Measurements from ENCODE around the gene KNDC1. TPM values are rescaled to one million over a fixed set of nuclear protein-coding genes. Genes with fewer than 3 reads are reported as not detected.

The KNDC1 gene
- total RNA-seq, 2 donors from 2014 or later, result 0.19 to 0.26 TPM

DNA sequence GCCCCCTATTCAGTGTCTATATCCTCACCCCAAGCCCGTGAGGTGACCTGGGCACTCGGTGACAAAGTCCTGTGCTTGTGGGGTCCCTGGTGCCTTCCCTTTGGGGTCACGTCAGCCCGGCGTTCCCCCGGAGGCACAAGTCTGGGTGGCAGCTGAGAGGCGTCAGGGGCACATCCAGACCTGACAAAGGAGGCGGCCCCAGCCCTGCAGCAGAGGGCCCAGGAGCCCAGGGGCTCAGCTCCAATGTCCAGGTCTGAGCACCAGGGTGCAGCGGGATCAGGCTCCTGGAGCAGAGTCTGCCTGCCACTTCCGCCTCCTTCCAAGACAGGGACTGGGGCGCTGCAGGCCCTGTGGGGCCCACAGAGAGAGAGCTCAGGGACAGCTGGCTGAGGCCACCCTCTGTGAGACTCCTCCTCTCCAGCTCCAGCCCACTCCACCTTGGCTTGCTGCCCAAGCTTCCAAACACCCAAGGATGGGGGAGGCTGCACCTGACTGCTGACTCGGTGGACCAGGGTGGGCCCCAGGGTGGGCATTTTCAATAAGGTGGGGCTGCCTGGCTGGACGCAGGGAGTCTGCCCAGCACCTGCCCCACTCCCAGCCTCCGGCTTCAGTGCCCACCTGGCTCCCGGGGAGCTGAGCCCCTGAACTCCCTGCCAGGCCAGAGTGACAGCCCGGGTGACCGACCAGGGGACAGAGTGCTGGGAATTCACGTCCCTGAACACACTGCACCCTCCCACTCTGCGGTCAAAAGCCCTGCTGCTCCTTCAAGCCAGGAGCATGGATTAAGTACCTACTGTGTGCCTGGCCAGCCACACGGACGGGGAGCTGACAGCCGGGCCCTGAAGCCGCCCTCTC lies 1.0 kb upstream of the KNDC1 start:
- H3K27me3 Mint-ChIP-seq, result peaks cover 4% of the 10 kb centered on the region
- ATAC-seq (replicated peaks), result no peak
- no peaks in the 10 kb centered on the region for H3K4me1 Mint-ChIP-seq
- H3K27ac Mint-ChIP-seq, result no peak overlapping the region
- no peak overlapping the region for H3K4me3 Mint-ChIP-seq
- no peaks in the 10 kb centered on the region for H3K36me3 Mint-ChIP-seq (ENCODE audit: low read depth)
- H3K9me3 Mint-ChIP-seq, result no peaks in the 10 kb centered on the region

- no peak overlapping the region for H3K27ac Mint-ChIP-seq
- no peaks in the 10 kb centered on the region for H3K4me1 Mint-ChIP-seq
- H3K36me3 Mint-ChIP-seq (ENCODE audit: low read depth), result no peaks in the 10 kb centered on the region
- H3K9me3 Mint-ChIP-seq, result no peaks in the 10 kb centered on the region
- H3K27me3 Mint-ChIP-seq, result peaks cover 4% of the 10 kb centered on the region
- no peak for ATAC-seq (replicated peaks)
- no peak overlapping the region for H3K4me3 Mint-ChIP-seq
These were observed 439 bp upstream of the KNDC1 start for GRCh38 chr10:133159611-133159949.

DNA sequence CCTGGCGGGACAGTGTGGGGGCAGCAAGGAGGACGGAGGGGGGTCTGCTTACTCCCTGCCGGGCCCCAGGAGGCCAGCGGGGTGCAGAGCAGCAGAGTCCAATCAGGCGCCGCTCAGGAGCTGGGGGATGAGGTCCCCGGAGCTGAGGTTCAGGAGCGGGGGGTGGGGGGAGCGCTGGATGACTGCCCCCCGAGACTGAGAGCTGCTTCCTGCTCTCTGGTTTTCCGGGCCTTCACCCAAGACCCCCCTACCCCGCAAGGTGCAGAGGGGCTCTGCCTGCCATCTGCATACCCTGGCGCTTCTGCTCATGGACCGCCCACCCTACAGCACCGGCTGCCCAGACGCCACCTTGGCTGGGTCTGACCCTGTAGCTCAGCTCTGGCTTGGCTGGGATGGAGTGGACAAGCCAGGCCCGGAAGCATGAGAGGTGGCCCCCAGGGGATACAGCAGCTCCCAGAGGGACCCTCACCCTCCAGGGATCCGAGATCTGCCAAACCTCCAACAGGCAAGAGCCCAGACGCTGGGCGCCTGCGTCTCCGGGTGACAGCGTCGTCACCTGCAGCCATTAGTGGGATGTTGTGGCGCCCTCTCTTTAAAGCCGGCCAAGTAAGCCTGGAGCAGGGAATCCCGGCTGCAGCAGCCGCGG lies 930 bp downstream of the KNDC1 start:
- H3K36me3 Mint-ChIP-seq (ENCODE audit: low read depth), result no peaks in the 10 kb centered on the region
- ATAC-seq (replicated peaks), result no peak
- no peaks in the 10 kb centered on the region for H3K9me3 Mint-ChIP-seq
- peak overlapping the region; percentile 21 for H3K4me3 Mint-ChIP-seq
- H3K27ac Mint-ChIP-seq, result no peak overlapping the region
- peaks cover 4% of the 10 kb centered on the region for H3K27me3 Mint-ChIP-seq
- no peaks in the 10 kb centered on the region for H3K4me1 Mint-ChIP-seq

- no peak for ATAC-seq (replicated peaks)
- no peak overlapping the region for H3K27ac Mint-ChIP-seq
- H3K4me3 Mint-ChIP-seq, result peak overlapping the region; percentile 21
- no peaks in the 10 kb centered on the region for H3K4me1 Mint-ChIP-seq
- H3K36me3 Mint-ChIP-seq (ENCODE audit: low read depth), result no peaks in the 10 kb centered on the region
- H3K27me3 Mint-ChIP-seq, result peaks cover 4% of the 10 kb centered on the region
- H3K9me3 Mint-ChIP-seq, result no peaks in the 10 kb centered on the region
These were observed 1.6 kb downstream of the KNDC1 start for GRCh38 chr10:133161486-133162109.

- Mint-ChIP-seq H3K27ac (no peak overlapping the region), H3K4me1 (no peaks in the 10 kb centered on the region), H3K4me3 (no peak overlapping the region), H3K36me3 (ENCODE audit: low read depth) (no peaks in the 10 kb centered on the region), H3K9me3 (no peaks in the 10 kb centered on the region), H3K27me3 (peaks cover 4% of the 10 kb centered on the region)
- no peak for ATAC-seq (replicated peaks)
These were observed 2.3 kb downstream of the KNDC1 start for GRCh38 chr10:133162178-133162909.

DNA sequence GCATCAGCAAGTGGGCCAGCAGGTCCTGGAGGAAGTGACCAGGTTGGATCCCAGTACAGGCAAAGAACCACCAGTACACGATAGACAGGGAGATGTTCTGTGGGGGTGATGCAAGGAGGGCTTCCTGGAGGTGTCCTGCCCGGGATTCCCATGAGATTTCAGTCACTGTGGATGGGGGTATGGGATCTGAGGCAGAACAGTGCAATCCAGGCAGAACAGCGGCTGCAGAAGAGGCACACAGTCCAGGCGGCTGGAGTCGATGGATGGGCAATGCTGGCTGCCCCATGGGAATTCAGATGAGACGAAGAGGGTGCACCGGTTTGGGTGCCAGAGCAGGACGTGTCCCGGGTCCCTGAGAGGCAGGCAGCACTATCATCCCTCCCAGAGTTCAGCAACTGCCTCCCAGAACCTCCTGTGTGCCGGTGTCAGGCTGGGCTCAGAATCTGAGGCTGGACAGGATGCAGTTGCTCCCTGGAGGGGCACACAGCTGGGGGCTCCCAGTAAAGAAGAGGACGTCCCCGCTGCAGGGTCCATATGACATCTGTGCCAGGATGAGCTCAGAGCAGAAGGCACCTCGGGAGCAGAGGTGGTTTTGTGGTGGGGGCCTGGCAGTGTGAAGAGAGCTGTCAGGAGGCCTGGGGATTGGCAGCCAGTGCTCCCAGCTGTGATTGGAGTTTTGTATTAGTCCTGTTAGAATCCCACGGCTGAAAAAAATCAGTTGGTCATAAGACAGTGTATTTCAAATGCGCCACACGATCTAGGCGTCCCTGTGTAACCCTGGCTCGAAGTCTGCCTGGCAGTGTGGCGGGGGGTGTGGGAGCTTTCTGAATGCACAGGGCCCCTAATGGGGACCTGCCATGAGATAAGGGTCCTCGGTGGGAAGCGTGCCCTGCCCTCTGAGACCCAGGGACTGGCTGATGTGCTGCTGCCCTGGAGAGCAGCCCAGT lies 3.2 kb downstream of the KNDC1 start:
- Mint-ChIP-seq H3K36me3 (ENCODE audit: low read depth) (no peaks in the 10 kb centered on the region), H3K4me1 (no peaks in the 10 kb centered on the region), H3K27ac (no peak overlapping the region), H3K4me3 (no peak overlapping the region), H3K27me3 (peaks cover 4% of the 10 kb centered on the region), H3K9me3 (no peaks in the 10 kb centered on the region)
- ATAC-seq (replicated peaks), result no peak

GRCh38 chr10:133163889-133164815 lies 4.1 kb downstream of the KNDC1 start:
- Mint-ChIP-seq H3K36me3 (ENCODE audit: low read depth) (no peaks in the 10 kb centered on the region), H3K27ac (no peak overlapping the region), H3K9me3 (no peaks in the 10 kb centered on the region), H3K4me1 (no peaks in the 10 kb centered on the region), H3K4me3 (no peak overlapping the region), H3K27me3 (peaks cover 4% of the 10 kb centered on the region)
- ATAC-seq (replicated peaks), result no peak

DNA sequence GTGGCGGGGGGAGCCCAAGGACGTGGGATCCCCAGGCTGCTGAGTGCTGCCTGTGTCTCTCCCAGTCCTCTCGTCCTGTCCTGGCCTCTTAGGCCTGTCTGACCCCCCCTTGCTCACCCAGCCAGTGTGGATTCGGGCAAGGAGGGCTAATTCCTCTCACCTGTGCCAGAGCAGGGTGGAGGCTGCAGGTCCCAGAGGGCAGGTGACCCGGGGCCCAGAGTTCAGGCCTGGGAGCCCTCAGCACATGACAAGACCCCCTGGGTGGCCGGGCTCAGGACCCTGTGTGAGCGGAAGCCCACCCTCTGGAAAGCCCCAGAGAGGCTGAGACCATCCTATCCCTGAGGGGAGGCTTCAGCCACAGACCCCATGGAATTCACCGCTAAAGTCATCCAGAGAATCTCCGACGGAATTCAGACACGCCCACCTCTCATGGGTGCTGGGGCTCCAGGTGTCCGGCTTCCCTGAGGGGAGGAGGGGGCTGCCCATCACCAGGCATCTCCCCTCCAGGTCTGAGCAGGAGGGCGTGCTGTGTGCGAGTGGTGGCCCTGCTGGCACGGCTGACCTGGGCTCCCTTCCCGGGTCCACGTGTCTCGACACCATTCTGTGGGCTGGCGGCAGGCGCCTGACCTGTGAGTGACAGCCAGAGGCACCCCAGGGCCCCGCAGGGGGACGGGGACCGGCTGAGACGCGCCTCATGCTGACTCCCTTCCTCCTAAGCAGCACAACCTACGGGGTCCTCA lies 5.0 kb downstream of the KNDC1 start:
- Mint-ChIP-seq H3K27ac (no peak overlapping the region), H3K4me3 (no peak overlapping the region), H3K9me3 (no peaks in the 10 kb centered on the region), H3K27me3 (peaks cover 4% of the 10 kb centered on the region), H3K4me1 (no peaks in the 10 kb centered on the region), H3K36me3 (ENCODE audit: low read depth) (no peaks in the 10 kb centered on the region)
- ATAC-seq (replicated peaks), result no peak

DNA sequence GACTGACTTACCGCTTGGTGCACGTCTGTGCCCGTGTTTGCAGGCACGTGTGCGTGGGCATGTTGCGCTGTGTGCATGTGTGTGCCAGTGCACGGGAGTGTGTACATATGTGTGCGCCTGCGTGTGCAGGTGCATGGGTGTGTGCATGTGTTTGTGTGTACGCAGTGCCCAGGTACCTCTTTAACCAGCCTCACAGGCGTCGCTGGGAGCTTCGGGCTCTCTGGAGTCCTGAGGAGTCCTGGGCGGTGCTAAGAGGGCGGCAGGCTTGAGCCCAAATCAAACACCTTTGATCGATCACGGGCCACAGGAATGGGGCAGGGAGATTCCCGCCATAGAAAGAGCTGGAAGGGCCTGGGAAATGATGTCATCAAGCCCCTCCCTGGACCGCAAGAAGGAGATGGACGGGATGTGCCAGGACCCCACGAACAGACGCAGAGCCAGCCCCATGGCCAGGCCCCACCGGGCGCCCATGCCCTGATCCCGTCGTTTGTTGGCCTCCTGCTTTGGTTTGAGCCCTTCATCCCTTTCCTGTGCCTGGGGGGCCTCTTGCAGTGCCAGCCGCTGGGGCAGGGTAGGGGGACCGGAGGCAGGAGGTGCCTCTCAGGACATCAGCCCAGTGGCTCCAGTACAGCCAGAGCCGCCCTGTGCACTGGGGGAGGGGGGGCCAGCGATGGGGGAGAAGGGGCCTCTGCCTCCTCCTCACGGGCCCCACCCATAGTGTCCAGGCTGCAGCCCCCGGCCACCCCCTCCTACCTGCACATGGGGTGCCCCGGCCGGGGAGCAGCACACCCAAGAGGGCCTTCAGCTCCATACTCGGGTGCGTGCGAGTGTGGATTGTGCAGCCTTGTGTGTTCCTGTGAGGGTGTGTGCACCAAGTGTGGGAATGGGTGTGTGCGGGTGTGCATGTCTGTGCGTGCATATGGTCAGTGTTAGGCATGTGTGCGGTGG lies 5.8 kb downstream of the KNDC1 start:
- H3K27me3 Mint-ChIP-seq, result peaks cover 4% of the 10 kb centered on the region
- H3K9me3 Mint-ChIP-seq, result no peaks in the 10 kb centered on the region
- H3K27ac Mint-ChIP-seq, result no peak overlapping the region
- no peak for ATAC-seq (replicated peaks)
- no peaks in the 10 kb centered on the region for H3K36me3 Mint-ChIP-seq (ENCODE audit: low read depth)
- no peaks in the 10 kb centered on the region for H3K4me1 Mint-ChIP-seq
- H3K4me3 Mint-ChIP-seq, result no peak overlapping the region

DNA sequence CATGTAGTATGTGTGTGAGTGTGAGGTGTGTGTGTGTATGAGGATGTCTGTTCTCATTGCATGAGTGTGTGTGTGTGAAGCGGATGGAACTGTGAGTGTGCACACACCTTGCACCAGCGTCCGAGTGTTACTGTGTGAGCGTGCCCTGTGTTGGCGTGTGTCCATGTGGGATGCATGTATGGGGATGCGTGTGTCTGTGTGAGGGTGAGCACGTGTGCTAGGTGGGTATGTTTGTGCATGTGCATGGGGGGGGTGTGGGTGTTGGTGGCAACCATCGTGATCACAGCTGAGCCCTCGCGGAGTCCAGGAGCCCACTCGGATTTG lies 6.4 kb downstream of the KNDC1 start:
- H3K27ac Mint-ChIP-seq, result no peak overlapping the region
- H3K36me3 Mint-ChIP-seq (ENCODE audit: low read depth), result no peaks in the 10 kb centered on the region
- peaks cover 4% of the 10 kb centered on the region for H3K27me3 Mint-ChIP-seq
- H3K9me3 Mint-ChIP-seq, result no peaks in the 10 kb centered on the region
- no peak overlapping the region for H3K4me3 Mint-ChIP-seq
- no peak for ATAC-seq (replicated peaks)
- H3K4me1 Mint-ChIP-seq, result no peaks in the 10 kb centered on the region

- Mint-ChIP-seq H3K4me3 (no peak overlapping the region), H3K9me3 (no peaks in the 10 kb centered on the region), H3K36me3 (ENCODE audit: low read depth) (no peaks in the 10 kb centered on the region), H3K4me1 (no peaks in the 10 kb centered on the region), H3K27ac (no peak overlapping the region), H3K27me3 (peaks cover 4% of the 10 kb centered on the region)
- ATAC-seq (replicated peaks), result no peak
These were observed 7.0 kb downstream of the KNDC1 start for GRCh38 chr10:133166828-133167692.

Measured in activated T-helper 17 cell treated with anti-CD3 and anti-CD28 coated beads, Interleukin-2, amount 50 U/mL, for 72 hours (primary cell).